Ovary (tissue), 9 donors: ENCODE measurements around the gene CROCC. TPM values are rescaled to one million over a fixed set of nuclear protein-coding genes. Genes with fewer than 3 reads are reported as not detected.

Source experiments
- DNase-seq, 5 donors: peaks; one replicate each; pipeline ENCODE4 v3.0.0-alpha.2; 2019 to 2020
- H3K27ac ChIP-seq, 2 donors: fragments of 200-600 bp; one replicate each; pipeline versions ENCODE4 v1.5.1 to v1.8.0; 2019 to 2022
- H3K27me3 ChIP-seq: fragments of 200-600 bp; one replicate; pipeline ENCODE4 v1.8.0; 2022
- H3K36me3 ChIP-seq: fragments of 200-600 bp; sonication (generic); one replicate; pipeline ENCODE4 v1.5.1; 2019
- H3K4me1 ChIP-seq: one replicate; pipeline ENCODE4 v1.8.1; 2013; ENCODE audit warnings: mild to moderate bottlenecking, moderate library complexity; ENCODE audit not compliant: insufficient read depth
- H3K4me3 ChIP-seq: fragments of 200-600 bp; sonication (generic); one replicate; pipeline ENCODE4 v1.5.1; 2017
- H3K9me3 ChIP-seq, 2 donors: fragments of 200-600 bp in 1 of 2; sonication (generic) in 1 of 2; one replicate each; pipeline versions ENCODE4 v1.5.1 to v1.8.1; 2013 to 2019; ENCODE audit warnings: mild to moderate bottlenecking in 1 of 2, moderate library complexity in 1 of 2
- EP300 ChIP-seq: sonication (generic); formaldehyde crosslinking; IDR thresholded peaks from one replicate; pipeline ENCODE4 v1.6.1; 2017; ENCODE audit warnings: antibody characterized with exemption
- POLR2A ChIP-seq: fragments of 450-650 bp; IDR thresholded peaks from one replicate; pipeline ENCODE4 v1.6.1; 2017; ENCODE audit warnings: antibody characterized with exemption, mild to moderate bottlenecking, moderate library complexity
- WGBS, 3 donors: extraction: QIAGEN DNeasy Blood & Tissue Kit in 1 of 3; methylation state at CpG; one replicate each; pipeline versions ENCODE4 v1.1.5 to v1.1.7; 2013 to 2017; 5-methylcytosine and 5-hydroxymethylcytosine counted together
- intact Hi-C, 4 donors: fragments of 100-400 bp; cut with DNase I; formaldehyde crosslinking; loops; one replicate each; pipeline versions ENCODE4 v1.11.0 to v1.15.1; 2022 to 2023
- polyA plus RNA-seq, 2 donors: library from polyadenylated mRNA; stranded (reverse); fragments of 200-250 nt in 1 of 2; fragments of 350-450 nt in 1 of 2; fragmentation: Illumina TruSeq in 1 of 2; extraction: RNeasy Lipid Tissue Mini Kit (QIAGEN cat#74804) in 1 of 2; gene quantifications; one replicate each; pipeline ENCODE4 v1.2.3, GENCODE V29; 2013 to 2014
- small RNA-seq: library from RNA; depleted of rRNA; stranded (forward); fragments of <200 nt; gene quantifications from one replicate; pipeline ENCODE3, GENCODE V24; 2016
- total RNA-seq, 7 donors: library from RNA; depleted of rRNA in 2 of 7; stranded (reverse); fragments of >200 nt in 2 of 7; fragmentation: NEBNext Ultra II Directional in 3 of 7; extraction: Animal tissue kit (Norgen Biotek cat#: 25700) in 3 of 7; gene quantifications; one replicate each; pipeline versions ENCODE4 v1.1.0 to v1.2.4, GENCODE V29; 2016 to 2023
- TF ChIP-seq, protein P1 (sequence below), 3 donors: fragments of 450-650 bp in 2 of 3; fragments of 200-600 bp in 1 of 3; IDR thresholded peaks; one replicate each; pipeline versions ENCODE4 v1.5.1 to v1.8.0; 2016 to 2022; ENCODE audit warnings: antibody characterized with exemption in 3 of 3, mild to moderate bottlenecking in 1 of 3
- donor health status: DM: no; HTN: no; CAD: no; lungs with moderate emphysema.
- donor health status: DM: no; HTN: no; CAD: no.
- donor health status: Bipolar disorder and iron deficiency.
- donor health status: DM: yes; HTN: yes; CAD: no.
- donor health status: DM: no; HTN: no; CAD: no.
- donor health status: DM: yes; HTN: yes; CAD: no.

CROCC gene
- total and polyA plus RNA-seq, 9 donors = 1.7 to 49.1 (median 33.6) TPM

DNA sequence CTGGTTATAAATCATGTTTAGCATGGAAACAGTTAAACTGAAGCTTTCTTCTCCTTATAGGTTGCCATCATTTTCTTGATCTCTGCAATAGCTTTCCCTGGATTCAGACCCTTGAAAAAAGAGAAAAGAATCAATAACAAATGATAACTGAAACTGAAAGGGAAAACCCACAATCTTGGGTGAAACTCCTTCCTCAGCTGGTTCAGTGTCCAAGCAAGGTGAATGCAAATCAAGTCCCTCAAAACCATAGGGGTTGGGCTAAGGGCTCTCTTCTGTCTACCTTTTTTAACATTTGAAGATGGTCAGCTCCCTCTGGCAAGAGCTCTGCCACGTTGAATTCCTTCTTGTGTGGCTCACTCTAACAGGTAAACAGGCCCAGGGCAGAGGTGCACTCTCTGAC, 97.1 kb downstream of the CROCC start:
- no peaks in the 10 kb centered on the region for H3K36me3 ChIP-seq

DNA sequence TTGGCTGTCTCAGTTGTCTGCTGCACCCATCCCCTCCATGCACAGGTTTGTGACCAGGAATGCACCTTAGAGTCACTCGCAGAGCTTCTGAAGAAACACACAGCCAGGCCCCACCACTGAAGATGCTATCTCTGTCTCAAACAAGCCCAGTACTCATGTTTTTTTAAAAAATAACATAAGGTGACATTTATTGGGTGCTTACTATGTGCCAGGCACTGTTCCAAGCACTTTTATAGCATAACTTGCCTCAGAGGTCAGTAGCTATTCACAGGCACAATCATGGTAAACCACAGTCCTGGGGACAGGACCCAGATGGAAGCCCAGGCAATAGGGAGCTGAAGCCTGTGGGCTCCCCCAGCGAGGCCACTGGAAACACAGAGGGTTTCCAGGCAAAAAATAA, 98.8 kb downstream of the CROCC start:
- 96 to 98% (median 98%) methylated on average over 2 of the region's 2 CpGs for WGBS, 3 donors
- Histone ChIP-seq H3K4me1 (no peaks in the 10 kb centered on the region), H3K36me3 (no peaks in the 10 kb centered on the region), H3K9me3 (no peaks in the 10 kb centered on the region), H3K27me3 (no peaks in the 10 kb centered on the region), H3K4me3 (no peak overlapping the region), H3K27ac (no peak overlapping the region)
- TF ChIP-seq POLR2A (no peak), EP300 (no peak)
- TF ChIP-seq, protein P1, sequence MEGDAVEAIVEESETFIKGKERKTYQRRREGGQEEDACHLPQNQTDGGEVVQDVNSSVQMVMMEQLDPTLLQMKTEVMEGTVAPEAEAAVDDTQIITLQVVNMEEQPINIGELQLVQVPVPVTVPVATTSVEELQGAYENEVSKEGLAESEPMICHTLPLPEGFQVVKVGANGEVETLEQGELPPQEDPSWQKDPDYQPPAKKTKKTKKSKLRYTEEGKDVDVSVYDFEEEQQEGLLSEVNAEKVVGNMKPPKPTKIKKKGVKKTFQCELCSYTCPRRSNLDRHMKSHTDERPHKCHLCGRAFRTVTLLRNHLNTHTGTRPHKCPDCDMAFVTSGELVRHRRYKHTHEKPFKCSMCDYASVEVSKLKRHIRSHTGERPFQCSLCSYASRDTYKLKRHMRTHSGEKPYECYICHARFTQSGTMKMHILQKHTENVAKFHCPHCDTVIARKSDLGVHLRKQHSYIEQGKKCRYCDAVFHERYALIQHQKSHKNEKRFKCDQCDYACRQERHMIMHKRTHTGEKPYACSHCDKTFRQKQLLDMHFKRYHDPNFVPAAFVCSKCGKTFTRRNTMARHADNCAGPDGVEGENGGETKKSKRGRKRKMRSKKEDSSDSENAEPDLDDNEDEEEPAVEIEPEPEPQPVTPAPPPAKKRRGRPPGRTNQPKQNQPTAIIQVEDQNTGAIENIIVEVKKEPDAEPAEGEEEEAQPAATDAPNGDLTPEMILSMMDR (IDR thresholded peaks at IDR 0.05) = no peak
- DNase-seq = no peak
- intact Hi-C loops = no loop called here

More for the DNA sequence above, 97.1 kb downstream of the CROCC start:
- DNase-seq = no peak
- H3K9me3 ChIP-seq = no peaks in the 10 kb centered on the region
- intact Hi-C loops = no loop called here
- WGBS, 3 donors = 5 to 38% (median 12%) methylated on average over 1 of the region's 1 CpG
- TF ChIP-seq, protein P1 (IDR thresholded peaks at IDR 0.05) = no peak
- no peak for TF ChIP-seq EP300
- TF ChIP-seq POLR2A = no peak
- H3K27ac ChIP-seq = no peak overlapping the region
- H3K4me1 ChIP-seq = no peaks in the 10 kb centered on the region
- H3K4me3 ChIP-seq = no peak overlapping the region
- no peaks in the 10 kb centered on the region for H3K27me3 ChIP-seq

DNA sequence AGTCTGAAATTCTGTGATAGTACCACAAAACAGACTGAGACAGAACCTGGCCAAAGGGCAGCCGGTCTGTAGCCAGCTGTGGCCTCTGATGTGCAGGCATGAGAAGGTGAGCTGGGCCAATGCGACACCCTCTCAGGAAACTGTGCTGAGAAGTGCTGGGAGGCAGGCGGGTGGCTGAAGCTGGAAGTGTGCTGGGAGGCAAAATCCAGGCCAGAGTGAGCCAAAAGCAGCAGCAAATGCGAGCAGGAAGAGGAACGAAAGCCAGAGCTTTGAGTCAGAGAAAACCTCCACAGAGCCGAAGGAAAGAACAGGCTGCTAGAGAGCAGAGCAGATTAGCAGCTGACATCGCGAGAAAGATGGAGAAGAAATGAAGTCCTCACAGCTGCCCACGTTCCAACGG, 100.2 kb downstream of the CROCC start:
- DNase-seq = no peak
- no peaks in the 10 kb centered on the region for H3K36me3 ChIP-seq
- TF ChIP-seq EP300 (no peak), POLR2A (no peak)
- TF ChIP-seq, protein P1 (IDR thresholded peaks at IDR 0.05) = no peak

More for the DNA sequence above, 100.2 kb downstream of the CROCC start:
- Histone ChIP-seq H3K4me1 (no peaks in the 10 kb centered on the region), H3K27ac (no peak overlapping the region), H3K9me3 (no peaks in the 10 kb centered on the region), H3K4me3 (no peak overlapping the region), H3K27me3 (no peaks in the 10 kb centered on the region)
- intact Hi-C loops = no loop called here
- WGBS, 3 donors = 89 to 90% (median 89%) methylated on average over 10 of the region's 10 CpGs

Small RNA genes lying within 50 kb of the gene (small RNA-seq; reads per million reads assigned to genes)
- gene RNU1-2 (not detected), gene RNU1-5P (not detected)

Other genes starting within 250 kb of the CROCC start
- gene RNU1-4, start 181.4 kb upstream of the CROCC start, total RNA-seq = 1,000 to 10,000 TPM in 5 of 7 donors, under 1 TPM in 2; under 0.01 to 7,521 (median 3,807) TPM
- not detected for gene RNU1-4, start 181.4 kb upstream of the CROCC start, polyA plus RNA-seq
- 1,000 to 10,000 TPM in 5 of 7 donors, under 1 TPM in 2; under 0.01 to 7,521 (median 3,807) TPM for gene RNU1-2, start 26.0 kb upstream of the CROCC start, total RNA-seq
- not detected for gene RNU1-2, start 26.0 kb upstream of the CROCC start, polyA plus RNA-seq
- 10 to 100 TPM; 16.0 to 83.6 (median 36.1) TPM for gene MFAP2, start 58.7 kb downstream of the CROCC start, total RNA-seq
- gene MFAP2, start 58.7 kb downstream of the CROCC start, polyA plus RNA-seq = 10 to 100 TPM; 16.4 to 70.8 TPM
- gene ATP13A2, start 90.0 kb downstream of the CROCC start, total RNA-seq = 10 to 100 TPM; 11.3 to 24.1 (median 22.5) TPM
- gene ATP13A2, start 90.0 kb downstream of the CROCC start, polyA plus RNA-seq = 10 to 100 TPM in 1 of 2 donors, 1 to 10 TPM in 1; 8.8 to 12.7 TPM
- 10 to 100 TPM; 51.9 to 77.7 (median 56.5) TPM for gene SDHB, start 132.1 kb downstream of the CROCC start, total RNA-seq
- gene SDHB, start 132.1 kb downstream of the CROCC start, polyA plus RNA-seq = 100 to 1,000 TPM in 1 of 2 donors, 10 to 100 TPM in 1; 66.0 to 120 TPM
- 1 to 10 TPM in 3 of 7 donors, under 1 TPM in 4; 0.18 to 5.2 (median 0.55) TPM for gene PADI2, start 197.5 kb downstream of the CROCC start, total RNA-seq
- 1 to 10 TPM in 1 of 2 donors, under 1 TPM in 1; 0.07 to 1.2 TPM for gene PADI2, start 197.5 kb downstream of the CROCC start, polyA plus RNA-seq